Activated CD8-positive, alpha-beta memory T cell treated with anti-CD3 and anti-CD28 coated beads, Interleukin-2, amount 50 U/mL, for 1 hour (primary cell): ENCODE data around the gene SIAH1.
"Not testable (repeated sequence)": the region's sequence is repeated elsewhere in the genome, so short reads cannot be mapped to it uniquely, and the experiment has no call there.

Experiments used
- DNase-seq: peaks from one replicate; pipeline ENCODE4 v3.0.0-alpha.2; 2020; ENCODE audit errors: extremely low read depth

Gene SIAH1

DNA sequence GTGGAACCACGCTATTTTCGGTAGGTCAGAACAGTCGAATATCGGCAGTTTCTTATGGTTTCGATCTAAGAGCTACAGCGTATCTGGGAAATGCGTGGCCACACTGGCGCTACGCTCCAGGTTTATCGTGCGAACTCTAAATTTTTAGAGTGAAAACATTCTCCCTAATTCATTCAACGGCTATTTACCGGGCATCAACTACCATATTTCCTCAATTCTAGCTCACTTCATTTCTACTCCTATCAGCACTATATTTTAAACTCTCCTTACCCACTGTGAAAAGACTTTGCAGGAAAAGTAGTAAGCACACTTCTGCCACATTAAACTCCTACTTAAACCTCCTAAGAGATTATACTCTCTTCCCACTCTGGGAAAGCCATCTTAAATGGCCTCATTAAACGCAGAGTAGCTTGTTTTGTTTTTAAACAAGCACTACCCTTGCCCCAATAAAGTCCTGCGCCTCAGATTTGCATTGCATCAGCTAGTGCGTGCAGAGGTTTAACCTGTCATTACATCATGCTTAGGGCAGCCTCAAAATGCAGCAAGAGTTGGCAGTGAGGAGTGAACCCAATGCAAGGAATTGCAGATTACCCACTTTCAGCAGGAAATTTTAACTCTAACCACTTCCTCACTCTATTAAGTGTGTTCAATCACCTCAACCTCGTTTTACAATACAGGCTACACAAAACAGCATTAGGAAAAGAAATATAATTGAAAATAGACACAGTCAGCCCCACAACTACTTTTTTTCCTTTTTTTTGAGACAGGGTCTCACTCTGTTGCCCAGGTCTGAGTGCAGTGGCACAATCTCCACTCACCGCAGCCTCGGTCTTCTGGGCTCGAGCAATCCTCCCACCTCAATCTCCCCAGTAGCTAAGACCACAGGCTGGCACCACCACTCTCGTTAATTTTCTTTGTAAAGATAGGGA lies 18.8 kb downstream of the SIAH1 start:
- peak; percentile 22 for DNase-seq

- no peak for DNase-seq
Measured at GRCh38 chr16:48365601-48366164, 19.5 kb downstream of the SIAH1 start.

DNA sequence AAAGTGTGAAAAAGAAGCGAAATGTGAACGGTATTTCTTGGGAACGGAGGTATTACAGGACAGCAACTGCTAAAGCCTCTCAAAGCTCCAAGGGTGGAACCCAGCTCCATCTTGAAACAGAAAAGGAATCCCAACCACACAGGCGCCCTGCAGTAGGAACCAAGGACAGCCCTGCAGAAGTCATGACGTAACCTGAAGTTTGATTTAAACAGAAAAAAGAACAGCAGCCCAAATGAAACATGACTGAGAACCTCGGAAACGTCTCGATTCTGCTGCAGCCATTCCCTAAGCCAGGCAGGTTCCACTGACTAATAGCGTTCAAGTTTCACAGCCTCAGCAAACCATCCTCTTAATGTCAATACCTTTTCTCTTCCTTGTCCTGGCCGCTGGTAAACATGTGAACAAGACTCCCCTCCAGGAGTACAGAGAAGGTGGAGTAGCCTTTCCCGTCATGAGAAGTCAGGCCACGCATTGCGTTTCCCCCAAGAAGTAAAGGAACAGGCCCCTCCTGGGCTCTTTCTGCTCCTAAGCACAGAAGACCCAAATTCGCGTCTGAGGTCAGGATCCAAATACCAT lies 20.1 kb downstream of the SIAH1 start:
- no peak for DNase-seq

DNA sequence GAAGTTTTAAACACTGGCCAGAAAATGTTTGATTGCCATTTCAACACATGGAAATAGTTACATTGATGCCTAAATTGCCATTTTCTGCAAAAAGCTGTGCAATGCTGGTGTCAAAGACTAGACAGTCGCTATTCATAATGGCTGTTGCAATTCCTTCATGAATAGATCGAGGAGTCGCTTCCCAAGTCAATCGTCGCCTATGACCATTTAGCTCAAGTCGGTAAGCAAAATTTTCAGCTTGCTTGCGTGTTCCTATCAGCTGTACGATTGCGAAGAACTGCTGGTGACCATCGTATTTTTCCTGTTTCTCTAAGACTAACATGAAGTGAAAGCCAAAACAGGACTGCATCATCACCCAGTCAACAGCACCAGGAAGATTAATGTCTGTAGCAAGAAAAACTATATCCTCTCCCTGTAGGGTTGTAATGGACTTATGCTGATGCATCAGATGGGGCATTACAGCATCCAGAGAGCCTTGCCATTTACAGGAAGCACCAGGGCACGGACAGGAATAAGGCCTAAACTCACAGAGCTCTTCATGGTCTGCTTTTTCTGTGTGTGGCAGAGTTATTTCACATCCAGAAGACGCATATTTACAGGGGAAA lies 23.6 kb downstream of the SIAH1 start:
- no peak for DNase-seq

DNA sequence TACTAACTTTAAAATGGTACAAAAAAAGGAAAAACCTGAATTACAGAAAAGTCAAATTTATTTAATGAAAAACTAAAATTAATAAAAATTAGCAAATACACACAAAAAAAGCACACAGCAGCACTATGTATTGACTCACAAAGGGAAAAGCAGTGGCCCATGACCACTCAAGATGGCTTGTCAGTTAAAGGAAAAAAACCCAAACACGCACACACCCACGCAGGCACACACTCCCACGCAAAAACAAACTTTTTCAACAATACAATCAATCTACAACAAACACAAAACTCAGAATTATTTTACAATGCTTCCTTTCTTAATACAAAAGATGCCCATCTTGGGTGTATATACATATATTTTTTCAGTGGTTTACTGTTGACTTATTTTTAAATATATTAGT lies 24.2 kb downstream of the SIAH1 start:
- no peak for DNase-seq

DNA sequence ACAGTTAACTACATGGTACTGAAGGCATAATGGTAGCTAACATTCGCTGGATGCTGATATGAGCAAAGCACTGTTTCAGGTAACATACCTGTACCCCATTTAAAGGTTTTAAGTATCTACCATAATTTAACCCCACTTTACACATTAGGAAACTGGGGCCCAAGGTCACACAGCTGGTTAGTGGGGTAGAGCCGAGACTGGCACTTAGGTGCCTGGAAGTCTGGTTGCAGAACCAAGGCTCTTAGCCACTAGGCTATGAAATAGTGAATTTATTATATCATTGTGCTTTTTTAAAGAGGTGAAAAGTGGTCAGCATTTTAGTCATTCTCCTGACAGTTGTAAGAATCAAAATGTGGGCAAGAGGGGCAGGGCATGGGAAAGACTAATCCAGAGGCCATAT lies 25.2 kb downstream of the SIAH1 start:
- no peak for DNase-seq

- DNase-seq = no peak
Measured at GRCh38 chr16:48358419-48358818, 26.8 kb downstream of the SIAH1 start.

DNA sequence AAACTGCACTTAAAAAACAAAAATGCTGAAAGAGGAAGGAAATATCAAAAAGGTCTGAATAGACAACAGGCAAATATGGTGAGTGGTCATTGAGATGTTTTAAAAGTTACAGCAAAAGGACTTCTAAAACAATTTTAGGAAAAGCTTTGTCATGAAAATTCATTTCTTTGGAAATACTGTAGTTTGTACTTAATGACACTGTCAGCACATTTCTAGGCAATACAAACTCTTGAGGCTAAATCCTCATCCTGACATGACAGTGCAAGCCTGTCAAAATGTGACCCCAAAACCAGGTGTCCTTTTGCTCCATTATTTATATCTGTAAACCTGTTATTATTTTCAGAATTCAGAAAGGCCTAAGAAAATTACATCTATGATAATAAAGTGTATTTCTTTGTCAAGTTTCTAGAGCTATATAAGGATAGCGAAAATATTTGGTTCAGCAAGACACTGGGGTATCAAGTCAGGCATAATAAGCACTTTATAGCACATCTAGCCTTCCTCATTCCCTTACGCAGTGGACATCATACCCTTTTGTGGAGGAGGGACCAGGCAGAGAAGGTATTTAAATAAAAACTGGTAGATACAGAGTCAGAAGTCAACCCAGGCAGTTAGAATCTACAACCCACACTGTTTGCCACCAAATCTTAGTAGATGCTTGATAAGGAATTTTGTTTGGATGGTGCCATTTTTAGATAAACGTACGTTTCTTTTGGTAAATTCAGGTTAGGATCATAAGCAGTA lies 28.4 kb downstream of the SIAH1 start:
- no peak for DNase-seq

DNA sequence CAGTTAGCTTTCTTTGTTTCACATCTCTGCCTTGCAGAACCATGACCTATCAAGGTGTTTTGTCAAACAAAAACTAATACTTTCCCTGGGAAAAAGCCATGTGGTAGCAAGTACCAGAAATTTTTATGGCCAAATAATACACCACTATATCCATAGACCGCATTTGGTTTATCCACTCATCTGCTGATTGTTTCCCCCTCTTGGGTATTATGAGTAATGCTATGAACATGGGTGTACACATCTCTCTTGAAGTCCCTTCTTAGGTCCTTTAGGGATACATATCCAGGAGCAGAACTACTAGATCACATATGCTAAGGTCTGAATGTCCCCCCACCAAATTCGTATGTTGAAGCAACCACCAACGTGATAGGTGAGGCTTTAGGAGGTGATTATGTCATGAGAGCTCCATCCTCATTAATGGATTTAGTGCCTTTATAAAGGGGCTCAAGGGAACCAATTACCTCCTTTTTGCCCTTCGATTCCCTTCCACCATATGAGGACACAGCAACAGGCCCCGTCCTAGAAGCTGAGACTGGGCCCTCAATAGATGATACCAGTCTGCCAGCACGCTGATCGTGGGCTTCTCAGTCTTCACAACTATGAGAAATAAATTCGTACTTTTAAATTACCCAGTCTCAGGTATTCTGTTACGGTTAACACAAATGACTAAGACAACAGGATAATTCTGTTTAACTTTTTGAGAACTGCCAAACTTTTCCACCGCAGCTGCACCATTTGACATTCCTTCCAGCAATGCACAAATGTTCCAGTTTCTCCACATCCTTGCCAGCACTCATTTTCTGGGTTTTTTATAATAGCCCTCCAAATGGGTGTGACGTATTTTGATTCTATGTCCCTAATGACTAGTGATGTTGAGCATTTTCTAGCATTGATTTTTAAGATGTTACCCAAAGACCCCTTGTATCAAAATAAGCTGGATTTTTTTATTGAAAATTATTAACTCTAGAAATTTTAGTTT lies 30.0 kb downstream of the SIAH1 start:
- DNase-seq = no peak

- DNase-seq = not testable (repeated sequence)
Measured at GRCh38 chr16:48354385-48354784, 30.8 kb downstream of the SIAH1 start.

GRCh38 chr16:48353565-48354163 lies 31.5 kb downstream of the SIAH1 start:
- DNase-seq = peak; percentile 40

DNA sequence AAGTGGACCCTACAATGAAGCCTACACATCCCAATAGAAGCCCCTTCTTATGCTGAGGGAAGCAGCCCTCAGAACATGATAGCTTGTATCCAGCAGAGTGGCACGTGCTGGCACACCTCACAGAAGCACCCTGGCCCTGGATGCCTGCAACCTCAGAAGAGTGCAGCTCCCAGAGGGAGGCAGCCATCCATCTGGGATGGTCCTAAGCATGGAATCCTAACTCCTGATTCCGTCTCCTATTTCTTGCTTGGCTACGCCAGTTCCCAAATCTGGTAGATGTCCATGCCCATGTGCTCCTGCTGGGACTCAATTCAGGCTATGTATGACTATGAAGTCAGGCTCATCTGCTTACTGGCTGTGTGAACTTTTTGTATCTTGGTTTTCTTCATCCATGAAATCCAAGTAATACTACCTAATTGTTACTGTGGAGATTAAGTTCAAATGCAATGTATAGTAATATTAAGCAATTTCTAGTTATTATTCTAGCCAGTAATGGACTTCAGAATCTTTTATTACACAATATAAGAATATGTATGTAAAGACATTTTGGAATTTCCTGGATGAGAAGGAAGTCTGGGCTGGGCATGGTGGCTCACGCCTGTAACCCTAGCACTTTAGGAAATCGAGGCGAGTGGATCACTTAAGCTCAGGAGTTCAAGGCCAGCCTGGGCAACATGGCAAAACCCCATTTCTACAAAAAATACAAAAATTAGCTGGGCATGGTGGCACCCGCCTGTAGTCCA lies 32.4 kb downstream of the SIAH1 start:
- no peak for DNase-seq

DNA sequence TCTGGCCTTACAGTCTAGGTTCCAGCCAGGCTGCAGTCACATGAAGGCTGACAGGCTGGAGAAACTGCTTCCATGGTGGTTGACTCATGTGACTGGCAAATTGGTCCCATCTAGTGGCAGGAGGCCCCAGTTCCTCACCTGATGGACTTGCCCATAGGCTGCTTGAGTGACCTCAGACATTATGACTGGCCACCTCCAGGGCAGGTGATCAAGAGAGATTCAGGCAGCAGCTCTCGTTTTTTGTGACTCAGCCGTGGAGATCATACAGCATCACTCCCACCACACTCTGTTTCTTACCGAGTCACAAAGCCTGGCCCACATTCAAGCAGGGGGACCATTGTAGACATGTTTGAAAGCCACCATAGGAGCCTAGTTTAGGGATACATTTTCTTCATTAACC lies 34.5 kb downstream of the SIAH1 start:
- no peak for DNase-seq

DNA sequence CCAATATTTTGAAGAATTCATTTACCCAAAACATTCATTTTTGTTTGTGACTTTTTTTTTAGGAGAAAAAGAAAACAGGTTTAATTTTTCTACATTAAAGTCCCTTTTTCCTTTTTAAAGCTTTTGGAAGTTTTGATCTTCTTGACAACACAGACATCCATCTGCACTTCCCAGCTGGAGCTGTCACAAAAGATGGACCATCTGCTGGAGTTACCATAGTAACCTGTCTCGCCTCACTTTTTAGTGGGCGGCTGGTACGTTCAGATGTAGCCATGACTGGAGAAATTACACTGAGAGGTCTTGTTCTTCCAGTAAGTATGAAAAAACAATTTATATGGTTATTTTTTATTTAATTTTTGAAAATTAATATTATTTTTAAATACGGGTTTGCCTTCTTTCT lies 37.2 kb downstream of the SIAH1 start:
- DNase-seq = no peak

GRCh38 chr16:48347191-48347865 lies 37.9 kb downstream of the SIAH1 start:
- DNase-seq = no peak

GRCh38 chr16:48342591-48342990 lies 42.6 kb downstream of the SIAH1 start:
- no peak for DNase-seq

GRCh38 chr16:48340054-48340453 lies 45.2 kb downstream of the SIAH1 start:
- no peak for DNase-seq

DNA sequence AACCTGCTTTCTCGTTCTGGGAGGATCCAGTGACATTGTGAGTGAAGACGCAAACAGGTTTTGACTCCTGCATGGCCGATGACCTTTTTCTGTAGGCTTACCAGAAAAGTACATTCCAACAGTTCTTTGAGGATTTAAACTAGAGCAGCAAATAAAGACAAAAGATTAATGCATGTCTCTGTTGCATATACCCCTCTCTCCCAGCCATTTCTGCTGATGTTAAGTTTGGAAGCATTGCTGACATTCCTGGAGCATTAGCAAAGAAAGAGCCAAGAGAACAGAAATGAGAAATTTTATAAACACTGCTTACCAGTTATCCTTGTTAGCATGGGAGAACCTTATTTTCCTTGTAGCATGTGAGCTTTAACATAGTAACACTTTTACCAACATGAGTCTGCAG lies 49.3 kb downstream of the SIAH1 start:
- no peak for DNase-seq

DNA sequence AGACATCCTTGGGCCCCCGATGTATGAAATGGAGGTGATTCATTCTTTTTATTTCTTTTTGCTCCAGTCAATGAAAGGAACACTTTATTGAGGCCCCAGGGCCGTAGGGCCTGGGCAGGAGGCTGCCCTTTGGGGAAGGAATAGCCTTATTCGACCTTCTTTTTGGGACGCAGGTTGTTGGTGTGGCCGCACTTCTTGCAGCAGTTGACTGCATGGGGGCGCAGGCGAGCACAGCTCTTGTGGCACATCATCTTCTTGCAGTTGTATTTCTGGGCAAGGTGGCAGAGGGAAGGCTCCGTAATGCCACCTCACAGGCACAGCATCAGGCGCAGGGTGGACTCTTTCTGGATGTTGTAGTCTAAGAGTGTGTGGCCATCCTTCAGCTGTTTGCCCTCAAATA lies 50.9 kb downstream of the SIAH1 start:
- DNase-seq = no peak
